GM21515 (cell line): ENCODE measurements around the gene TAPBP.
A peak's percentile ranks its signal among the peaks of the same experiment; 100 is the strongest.
"Not testable (repeated sequence)": the region's sequence is repeated elsewhere in the genome, so short reads cannot be mapped to it uniquely, and the experiment has no call there.

Experiments used
- ATAC-seq: cut with Tn5 transposase; IDR thresholded peaks from one replicate; pipeline ENCODE4 v1.9.1; 2021; ENCODE audit not compliant: unreplicated experiment

The TAPBP gene

DNA sequence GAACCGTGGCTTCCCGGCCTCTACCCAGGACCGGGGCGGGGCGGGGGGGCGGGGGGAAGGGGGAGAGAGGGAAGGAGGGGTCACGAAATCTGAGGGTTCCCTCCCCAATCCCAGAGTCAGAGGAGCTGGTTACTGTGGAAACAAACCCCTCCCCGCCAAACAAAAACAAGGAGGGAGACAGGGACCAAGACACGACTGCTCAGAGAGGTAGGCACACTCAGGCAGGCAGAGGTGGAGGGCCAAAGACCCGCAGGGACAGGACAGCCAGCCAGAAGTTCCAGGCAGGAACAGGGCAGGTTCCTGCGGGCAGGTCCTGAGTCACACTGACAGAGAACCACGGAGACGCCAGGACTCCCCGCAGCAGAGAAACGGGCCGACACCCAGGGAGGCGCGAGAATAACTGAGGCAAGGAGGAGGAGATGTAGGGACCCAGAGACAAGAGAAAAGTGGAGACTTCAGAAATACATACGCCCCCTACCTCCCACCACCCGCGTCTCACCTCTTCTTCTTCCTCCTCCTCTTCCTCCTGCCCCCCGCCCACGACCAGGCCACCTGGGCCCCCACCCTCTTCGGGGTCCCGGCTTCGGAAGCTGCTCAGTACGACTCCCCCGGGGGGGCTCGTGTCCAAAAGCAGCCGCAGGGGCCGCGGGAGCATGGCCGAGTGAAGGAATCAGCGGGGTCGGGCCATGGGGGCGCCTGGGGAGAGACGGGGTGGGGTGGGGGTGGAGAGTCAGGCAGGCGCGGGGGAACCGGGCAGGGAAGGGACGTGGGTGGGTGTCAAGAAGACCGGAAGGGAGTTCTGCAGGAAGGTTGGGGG is 15.7 kb downstream of the TAPBP start:
- ATAC-seq: no peak

DNA sequence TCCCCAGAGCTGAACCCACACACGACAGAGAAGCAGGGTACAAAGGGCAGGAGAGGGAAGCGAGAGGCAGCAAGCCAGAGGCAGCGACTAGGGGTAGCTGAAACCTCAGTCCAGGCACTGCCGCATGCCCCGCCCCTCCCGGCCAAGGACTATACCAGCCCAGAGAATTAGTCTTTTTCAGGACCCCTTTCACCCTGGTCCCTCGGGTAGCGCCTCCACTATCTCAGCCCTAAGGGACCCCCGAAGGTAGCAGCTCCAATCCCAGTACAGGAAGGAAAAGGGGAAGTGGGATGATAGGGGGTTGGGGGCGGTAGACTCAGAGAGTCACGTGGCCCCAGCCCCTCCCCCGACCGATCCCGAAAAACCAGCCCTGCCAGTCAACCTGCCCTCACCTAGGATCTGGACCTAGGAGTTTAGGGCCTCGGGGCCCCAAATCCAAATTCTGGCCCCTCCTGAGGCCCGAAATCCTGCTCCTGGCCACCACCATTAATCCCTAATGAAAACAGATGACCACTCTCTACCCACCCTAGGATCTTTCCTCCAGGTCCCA is 16.4 kb downstream of the TAPBP start:
- no peak for ATAC-seq

DNA sequence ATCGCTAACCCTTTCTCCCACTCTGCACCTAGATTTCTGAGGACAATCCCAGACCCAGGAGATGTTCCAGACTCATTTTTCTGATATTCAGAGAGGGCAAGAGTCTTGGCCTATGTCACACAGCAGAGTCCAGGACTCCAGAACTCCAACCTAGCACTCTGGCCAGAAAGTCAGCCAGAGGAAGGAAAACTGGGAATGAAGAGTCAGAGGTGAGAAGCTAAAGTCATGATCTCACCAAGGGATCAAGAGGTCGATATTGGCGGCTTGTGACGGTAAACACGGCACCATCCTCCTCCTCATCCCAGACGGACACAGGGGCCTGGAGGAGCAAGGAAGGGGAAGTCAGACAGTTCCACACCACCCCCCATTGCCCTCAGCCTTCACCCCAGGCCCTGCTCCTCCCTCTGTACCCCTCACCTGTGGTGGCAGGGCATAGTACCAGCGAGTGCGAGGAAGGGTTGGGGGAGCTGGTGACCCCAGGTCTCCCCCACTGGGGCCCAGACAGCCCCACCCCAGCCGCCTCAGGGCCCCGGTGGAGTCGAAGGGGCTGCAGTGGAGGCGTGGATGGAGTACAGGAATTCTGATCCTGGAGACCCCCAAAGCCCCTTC is 17.0 kb downstream of the TAPBP start:
- ATAC-seq: no peak

DNA sequence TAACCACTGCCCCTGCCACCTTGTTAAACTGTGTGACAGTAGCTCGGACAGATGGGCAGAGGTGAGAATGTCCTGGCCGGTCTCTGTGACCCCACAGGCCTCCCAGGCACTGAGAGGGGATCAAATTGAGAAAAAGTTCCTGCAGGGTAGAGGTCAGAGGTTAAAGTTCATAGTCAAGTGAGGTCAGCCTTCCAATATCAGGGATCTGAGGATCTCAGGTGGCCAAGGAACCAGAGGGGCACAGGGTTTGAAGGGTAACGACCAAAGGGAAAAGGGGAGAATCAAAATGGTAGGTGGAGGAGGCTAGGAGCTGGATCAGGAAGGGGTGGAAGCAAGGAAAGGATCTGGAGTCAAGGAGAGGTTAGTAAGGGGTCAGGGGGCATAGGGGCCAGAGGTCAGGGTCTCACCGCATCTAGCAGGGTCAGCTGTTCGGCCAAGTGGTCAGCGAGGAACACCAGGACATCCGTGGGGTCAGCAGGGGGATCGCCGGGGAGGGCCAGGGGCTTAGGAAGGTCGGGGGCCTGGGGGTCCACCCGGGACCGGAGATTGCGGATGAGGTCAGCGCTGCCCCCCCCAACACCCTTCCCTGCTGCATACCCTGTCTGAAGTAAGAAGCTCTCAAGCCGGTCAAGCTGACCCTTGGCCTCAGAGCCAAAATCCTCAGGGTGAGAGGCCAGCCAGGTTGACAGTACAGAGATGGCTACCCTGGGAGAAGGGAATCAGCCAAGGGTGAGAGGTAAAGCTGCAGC is 18.1 kb downstream of the TAPBP start:
- ATAC-seq: no peak

DNA sequence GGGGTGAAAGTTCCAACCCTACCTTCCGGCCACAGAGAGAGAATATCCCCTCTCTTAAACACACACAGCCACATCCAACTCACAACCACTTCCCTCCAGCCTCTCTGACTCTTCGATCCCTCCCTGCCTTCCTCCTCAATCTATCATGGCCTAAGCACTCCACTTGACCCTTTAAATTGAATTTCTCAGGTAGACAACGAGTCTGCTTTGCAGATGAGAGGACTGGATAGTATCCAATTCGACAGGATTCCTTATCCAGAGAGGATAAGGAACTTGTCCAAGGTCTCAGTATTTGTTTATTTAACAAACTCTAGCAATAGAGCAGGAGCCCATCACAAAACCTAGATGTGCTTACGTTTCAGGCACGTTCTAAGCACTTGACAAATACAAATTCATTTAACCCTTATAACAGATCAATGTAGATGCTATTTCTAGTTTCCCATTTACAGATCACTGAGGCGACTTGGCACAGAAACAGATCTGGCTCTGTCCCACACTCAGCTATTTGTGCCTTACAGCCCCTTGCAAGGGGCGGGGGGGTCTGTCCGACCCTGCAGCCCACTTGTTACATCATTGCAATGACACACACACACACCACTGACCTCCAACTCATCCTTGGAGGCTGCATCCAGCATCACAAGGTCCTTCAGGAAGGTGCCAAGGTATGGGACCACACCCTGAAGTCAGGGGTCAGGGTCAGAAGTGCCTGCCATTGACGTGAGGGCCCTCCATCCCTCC is 19.6 kb downstream of the TAPBP start:
- ATAC-seq: no peak

DNA sequence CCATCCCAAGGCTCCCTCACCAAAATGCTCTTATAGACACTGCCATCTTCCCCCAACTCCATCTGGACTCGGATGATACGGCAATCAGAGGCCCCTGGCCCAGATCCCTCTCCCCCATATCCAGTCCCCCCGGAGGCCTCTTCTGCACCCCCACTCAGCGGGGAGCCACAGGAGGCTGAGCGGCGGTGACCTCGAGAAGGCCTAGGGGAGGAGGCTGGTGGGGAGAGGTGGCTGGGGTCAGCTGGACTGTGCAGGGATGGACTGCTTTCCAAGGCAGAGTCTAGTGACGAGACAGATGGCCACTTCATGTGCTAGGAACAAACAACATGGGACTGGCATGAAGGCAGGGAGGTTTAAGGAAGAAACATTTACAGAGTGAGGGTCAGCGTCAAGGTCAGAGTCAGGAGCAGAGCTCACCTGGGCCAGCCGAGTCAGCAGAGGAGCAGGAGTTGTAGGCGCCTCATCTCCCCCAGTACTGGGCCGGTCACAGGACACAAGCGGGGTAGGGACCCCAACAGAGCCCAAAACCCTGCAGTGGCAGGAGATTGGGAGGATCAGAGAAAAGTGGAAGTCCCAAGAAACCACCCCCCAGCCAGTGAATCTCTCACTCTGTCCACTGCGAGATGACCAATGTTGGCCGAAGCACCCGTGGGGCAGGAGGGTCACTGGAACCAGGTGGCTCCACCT is 20.7 kb downstream of the TAPBP start:
- ATAC-seq: no peak

DNA sequence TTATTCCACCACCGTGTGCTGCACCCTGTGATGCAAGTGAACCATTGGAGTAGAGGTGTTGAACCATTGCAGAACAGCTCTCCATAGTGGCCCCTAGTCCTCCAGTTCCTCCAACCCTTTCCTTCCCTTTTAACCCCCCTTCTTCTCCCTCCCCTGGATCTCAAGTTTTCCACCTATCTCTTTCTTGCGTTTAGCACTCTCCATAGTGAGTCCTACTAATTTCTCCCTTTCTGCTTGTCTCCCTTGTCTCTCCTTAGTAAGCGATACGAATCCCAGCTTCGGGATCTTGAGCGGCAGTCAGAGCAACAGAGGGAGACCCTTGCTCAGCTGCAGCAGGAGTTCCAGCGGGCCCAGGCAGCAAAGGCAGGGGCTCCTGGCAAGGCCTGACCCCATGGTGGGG is 23.4 kb downstream of the TAPBP start:
- ATAC-seq: no peak

DNA sequence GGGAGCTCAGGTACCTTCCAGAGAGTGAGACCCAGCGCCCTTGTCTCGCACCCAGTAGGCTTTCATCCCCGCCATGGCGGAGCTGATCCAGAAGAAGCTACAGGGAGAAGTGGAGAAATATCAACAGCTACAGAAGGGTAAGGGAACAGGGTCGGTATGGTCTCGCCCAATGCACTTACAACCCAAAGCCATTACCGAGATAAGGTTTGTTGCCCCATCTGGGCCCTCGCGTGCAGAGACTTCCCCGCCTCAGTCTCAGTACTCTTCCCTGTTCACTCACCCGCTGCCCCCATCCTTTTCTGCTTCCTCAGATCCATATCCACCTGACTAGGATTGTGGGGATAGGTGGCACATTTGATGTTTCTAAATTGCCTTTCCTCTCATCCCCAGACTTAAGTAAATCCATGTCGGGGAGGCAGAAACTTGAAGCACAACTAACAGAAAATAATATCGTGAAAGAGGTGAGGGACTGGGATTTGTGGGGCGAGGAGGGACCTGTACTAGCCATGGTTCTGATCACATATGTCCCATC is 24.0 kb downstream of the TAPBP start:
- peak; percentile 14 for ATAC-seq

DNA sequence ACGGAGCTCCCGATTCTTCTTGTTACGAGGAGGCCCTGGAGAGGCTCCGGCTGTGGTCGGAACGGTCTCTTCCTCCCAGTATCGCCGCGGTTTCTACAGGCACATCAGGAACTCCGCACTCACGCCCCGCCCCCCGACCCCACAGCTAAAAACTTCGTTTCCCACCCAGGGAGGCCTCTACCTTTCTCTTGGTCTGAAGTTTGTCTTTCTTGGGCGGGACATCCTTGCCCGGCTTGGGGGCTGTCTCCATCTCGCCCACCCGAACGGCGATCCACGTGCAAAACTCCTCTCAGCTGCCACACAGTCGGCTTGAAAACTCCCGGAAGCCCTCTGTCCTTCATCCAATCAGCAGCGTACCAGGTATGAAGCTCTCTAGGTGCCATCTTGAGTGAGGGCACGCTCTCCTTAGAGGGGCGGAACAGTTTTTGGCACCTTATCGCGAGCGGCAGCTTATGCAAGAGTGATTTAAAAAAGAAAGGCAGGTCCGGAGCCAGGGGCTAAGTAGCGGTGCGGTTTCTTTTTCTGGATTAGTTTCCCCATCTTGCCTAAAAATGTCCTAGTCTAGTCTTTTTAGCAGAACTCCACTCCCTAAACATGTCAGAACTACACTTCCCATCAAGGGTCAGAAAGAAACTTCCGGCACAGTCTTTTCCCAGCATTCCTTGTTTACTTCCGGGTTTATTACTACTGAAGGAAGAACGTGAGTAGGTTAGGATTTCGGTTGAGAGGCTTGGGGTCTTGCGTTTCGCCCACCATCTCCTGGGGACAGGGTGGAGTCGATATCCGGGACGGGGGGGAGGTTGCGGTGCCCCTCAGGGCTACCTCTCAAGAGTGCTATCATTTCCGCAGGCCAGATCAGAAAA is 24.7 kb downstream of the TAPBP start, which contains the start of the genes PFDN6 and WDR46:
Gene PFDN6, plus strand, starts transcription at position 681 of the 863 bp plus-strand sequence. CDS start 256 bp downstream, outside the sequence.
Gene WDR46, minus strand, starts transcription at position 319 of the 863 bp plus-strand sequence. Its CDS starts 69 bp downstream, at position 250.
- peak; percentile 72 for ATAC-seq

DNA sequence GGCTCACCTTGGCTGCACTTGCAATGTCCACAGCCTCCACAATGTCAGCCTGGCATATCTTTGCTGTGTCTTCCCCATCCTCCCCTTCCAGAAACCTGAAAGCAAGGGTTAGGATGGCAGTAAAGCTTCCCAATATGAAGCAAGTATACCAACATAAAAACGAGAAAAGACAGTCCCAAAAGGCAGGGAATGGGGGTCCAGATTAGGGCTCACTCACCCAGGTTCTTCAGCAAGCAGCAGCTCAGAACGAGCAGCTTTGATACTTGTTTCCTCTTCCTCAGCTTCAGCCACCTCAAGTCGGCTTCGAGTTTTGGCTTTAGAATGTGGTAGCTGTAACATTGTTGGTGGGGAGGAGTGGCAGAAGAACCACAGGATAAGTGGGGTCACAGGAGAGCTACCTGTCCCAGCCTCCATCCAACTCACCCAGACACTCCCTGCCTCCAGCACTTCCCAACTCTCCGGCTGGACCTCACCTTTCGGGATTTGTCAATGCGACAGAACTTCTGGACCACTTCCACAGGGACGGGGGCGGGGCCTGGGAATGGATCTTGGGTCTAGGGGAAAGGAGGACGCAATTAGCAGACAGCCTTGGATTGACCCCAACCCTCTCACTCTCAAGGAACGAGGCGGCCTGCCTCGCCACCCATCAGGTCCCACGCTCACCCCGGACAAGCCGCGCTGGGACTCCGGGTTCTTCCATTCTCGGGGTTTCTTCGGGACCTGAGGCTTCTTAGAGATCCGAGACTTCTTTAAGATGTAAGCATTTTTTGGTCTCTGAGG is 25.5 kb downstream of the TAPBP start:
- ATAC-seq: no peak

DNA sequence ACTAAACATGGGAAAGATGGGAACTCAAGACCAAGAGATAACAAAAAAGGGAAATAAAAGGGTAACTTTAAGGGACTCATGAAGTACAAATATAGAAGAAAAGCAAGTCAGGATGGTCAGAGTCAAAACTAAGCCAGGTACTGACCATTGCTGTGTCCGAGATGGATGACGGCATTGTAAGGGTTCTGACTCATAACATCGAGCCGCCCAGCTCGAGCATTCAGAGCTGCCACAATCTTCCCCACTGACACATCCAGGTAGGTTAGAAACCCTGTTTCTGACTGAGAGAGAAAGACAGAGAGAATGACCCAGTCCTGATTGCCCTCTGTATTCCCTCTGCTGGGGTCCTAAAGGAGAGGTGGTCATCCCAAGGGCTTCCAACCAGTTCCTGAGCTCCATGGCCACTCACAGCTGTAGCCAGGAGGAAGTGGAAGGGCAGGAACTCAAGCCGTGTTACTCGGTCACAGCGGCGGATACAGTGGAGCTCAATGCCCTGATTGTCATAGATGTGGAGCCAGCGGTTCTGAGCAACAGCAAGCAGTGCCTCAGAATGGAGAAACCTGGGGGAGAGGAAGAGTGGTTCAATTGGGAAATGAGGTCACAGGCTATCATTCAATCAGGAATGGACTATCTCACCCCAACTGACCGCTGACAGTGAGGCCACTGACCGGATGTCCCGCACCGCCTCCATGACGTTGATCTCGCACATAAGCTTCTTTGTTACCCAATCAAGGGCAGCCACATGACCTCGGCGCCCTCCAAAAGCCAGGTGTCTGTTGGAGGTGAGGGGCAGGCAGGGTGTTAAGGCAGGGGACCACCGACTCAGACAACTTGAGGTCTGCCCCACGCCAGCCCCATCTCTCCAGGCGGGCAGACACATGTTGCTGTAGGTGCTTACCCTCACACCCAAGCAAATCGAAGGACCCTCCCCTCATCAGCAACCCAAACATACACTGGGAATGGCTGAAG is 26.6 kb downstream of the TAPBP start:
- no peak for ATAC-seq

DNA sequence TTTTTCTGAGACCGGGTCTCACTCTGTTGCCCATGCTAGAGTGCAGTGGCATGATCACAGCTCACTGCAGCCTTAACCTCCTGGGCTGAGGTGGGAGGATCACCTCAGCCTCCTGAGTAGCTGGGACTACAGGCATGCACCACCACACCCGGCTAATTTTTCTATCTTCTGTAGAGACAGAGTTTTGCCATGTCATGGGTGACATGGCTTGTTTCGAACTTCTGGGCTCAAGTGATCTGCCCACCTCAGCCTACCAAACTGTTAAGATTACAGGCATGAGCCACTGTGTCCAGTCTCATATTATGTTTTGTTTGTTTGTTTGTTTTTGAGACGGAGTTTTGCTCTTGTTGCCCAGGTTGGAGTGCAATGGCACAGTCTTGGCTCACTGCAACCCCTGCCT is 28.7 kb downstream of the TAPBP start:
- ATAC-seq: not testable (repeated sequence)

DNA sequence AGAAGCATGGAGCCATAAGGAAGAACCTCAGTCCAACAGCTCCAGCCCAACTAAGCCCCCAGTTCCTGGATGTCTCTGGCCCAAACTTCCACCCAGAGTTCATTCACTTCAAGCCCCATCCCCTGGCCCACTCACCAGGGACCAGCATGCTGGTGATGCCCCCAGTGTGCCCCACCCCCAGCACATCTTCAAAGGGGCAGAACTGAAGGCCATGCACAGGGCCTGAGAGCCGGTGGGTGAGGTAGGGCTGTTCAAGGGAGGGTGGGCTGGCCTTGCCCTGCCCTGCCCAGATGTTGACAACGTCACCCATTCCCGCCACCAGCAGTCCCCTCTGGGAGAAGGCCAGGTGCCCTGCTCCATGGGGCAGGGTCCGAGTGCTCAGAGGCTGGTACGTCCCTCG is 33.3 kb downstream of the TAPBP start:
- ATAC-seq: no peak

DNA sequence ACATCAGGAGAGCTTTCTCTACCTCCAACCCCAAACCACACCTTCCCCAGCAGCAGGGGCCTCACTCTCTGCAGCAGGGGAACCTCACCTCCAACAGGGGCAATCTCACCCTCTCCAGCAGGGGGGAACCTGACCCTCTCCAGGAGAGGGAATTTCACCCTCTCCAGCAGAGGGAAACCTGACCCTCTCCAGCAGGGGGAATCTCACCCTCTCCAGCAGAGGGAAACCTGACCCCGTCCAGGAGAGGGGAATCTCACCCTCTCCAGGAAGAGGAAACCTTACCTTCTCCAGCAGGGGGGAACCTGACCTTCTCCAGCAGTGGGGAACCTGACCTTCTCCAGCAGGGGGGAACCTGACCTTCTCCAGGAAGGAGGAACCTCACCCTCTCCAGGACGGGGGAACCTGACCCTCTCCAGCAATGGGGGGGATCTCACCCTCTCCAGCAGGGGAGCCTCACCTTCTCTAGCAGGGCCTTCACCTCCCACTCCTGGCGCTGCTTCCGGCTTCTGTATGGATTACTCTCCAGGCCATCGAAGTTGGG is 33.8 kb downstream of the TAPBP start:
- ATAC-seq: no peak

DNA sequence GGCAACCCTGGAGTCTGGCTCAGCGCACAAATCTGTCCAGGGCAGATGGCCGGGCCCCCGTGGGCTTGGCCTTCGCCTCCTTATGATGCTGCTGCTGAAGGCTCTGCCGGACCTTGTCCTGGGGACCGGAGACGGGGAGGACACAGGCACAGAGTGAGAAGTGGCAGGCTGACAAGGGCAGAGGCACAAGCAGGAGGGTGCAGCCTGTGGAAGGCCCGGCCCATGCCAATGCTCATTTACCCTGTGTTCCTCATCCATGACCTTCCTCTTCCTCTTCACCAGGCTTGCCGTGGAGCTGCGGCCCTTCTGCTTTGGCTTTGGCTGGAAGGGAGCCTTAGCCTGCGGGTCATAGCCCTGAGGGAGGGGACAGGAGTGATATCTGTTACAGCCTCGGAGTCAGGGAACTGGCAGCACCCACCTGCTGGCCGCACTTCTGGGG is 34.6 kb downstream of the TAPBP start:
- no peak for ATAC-seq

DNA sequence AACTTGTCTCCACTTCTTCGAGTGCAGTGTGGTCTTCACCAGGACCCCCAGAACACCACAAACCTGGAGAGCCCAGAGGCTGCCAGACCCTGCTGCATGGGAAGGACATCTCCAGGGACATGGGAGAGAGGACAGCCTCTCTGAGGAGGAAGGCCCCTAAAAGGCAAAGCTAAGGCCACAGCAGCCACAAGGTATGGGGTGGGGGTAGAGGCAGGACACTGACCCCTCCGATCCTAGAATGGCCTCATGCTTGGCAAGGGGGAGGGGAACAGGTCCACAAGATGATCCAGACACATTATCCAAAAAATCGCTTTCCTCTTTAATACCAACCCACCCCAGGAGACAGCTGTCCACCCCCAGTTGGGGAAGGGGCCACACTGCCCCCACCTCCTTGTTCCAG is 35.1 kb downstream of the TAPBP start:
- no peak for ATAC-seq

DNA sequence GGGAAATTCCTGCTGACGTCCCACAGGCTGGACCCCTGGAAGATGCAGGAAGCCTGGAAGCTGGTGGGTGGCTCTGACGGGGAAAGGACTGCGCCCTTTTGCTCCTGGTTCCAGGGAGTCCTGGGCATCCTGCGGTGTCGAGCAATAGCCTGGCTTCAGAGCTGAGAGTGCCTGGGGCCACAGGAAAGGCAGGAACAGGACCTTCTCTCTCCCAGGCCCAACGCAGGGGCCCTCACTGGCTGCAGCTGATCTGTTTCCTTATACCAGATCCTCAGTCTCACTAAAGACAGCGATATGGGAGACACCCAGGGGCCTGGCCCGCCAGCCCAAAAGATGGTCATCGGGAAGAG is 35.5 kb downstream of the TAPBP start:
- ATAC-seq: no peak
